Thoracic aorta (tissue), 2 donors: Measurements from ENCODE around the gene NARS2. TPM values are rescaled to one million over a fixed set of nuclear protein-coding genes. Genes with fewer than 3 reads are reported as not detected.

Experiments used
- ATAC-seq: fragments of 150-250 bp; one replicate; pipeline ENCODE4 v1.8.0; 2017; ENCODE audit warnings: low read depth; ENCODE audit not compliant: insufficient number of reproducible peaks, low FRiP score
- DNase-seq: peaks from one replicate; pipeline ENCODE4 v3.0.0-alpha.2; 2020; ENCODE audit warnings: low spot score
- H3K27ac ChIP-seq, 2 donors: fragments of 200-600 bp; sonication (generic); 1 replicate in 1 of 2; 2 replicates in 1 of 2; pipeline ENCODE4 v1.5.1; 2016; ENCODE audit warnings: mild to moderate bottlenecking in 2 of 2, moderate library complexity in 2 of 2
- H3K27me3 ChIP-seq: fragments of 200-600 bp; sonication (generic); replicated peaks from 2 replicates; pipeline ENCODE4 v1.6.0; 2016; ENCODE audit warnings: mild to moderate bottlenecking; ENCODE audit not compliant: insufficient read depth
- H3K36me3 ChIP-seq: fragments of 200-600 bp; sonication (generic); one replicate; pipeline ENCODE4 v1.5.1; 2016
- H3K4me1 ChIP-seq, 2 donors: fragments of 200-600 bp; sonication (generic); 1 replicate in 1 of 2; 2 replicates in 1 of 2; pipeline versions ENCODE4 v1.5.1 to v1.6.0; 2016; ENCODE audit warnings: low read depth in 2 of 2, mild to moderate bottlenecking in 1 of 2; ENCODE audit not compliant: control insufficient read depth in 1 of 2
- H3K4me3 ChIP-seq: fragments of 200-600 bp; sonication (generic); 2 replicates; pipeline ENCODE4 v1.5.1; 2016; ENCODE audit warnings: mild to moderate bottlenecking
- H3K9me3 ChIP-seq: fragments of 200-600 bp; sonication (generic); 2 replicates; pipeline ENCODE4 v1.5.1; 2016
- total RNA-seq, 2 donors: library from RNA; depleted of rRNA; stranded (reverse); fragments of >200 nt; gene quantifications; one replicate each; pipeline versions ENCODE4 v1.1.0 to v1.2.3, GENCODE V29; 2016
- TF ChIP-seq, protein P1 (sequence below): fragments of 200-600 bp; sonication (generic); IDR thresholded peaks from one replicate; pipeline ENCODE4 v1.5.1; 2019; ENCODE audit warnings: antibody characterized with exemption

Gene NARS2
- total RNA-seq, 2 donors from 2014 or later: 5.6 to 9.2 TPM

DNA sequence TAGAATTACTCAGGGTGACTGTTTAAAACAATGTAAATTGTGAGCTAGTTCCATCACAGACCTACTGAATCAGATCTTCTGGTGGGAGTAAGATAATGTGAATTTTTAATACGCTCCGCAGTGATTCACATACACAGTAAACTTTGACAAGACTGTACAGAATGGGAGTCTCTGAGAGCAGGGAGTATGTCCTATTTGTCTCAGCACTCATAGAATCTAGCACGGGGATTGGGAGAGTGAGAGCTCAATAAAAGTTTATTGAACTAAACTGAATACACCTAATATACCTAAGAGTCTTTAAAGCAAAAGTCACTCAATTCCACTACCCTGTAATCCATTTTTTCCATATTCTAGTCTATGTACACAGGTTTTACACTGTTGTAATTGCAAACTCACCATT, 145.9 kb downstream of the NARS2 start:
- ATAC-seq (no peak), DNase-seq (no peak)
- Histone ChIP-seq H3K4me3 (no peak overlapping the region), H3K36me3 (no peaks in the 10 kb centered on the region), H3K27ac (no peak overlapping the region), H3K9me3 (no peaks in the 10 kb centered on the region), H3K27me3 (no peaks in the 10 kb centered on the region), H3K4me1 (peaks cover 10 to 17% of the 10 kb centered on the region in 2 donors)
- TF ChIP-seq, protein P1, sequence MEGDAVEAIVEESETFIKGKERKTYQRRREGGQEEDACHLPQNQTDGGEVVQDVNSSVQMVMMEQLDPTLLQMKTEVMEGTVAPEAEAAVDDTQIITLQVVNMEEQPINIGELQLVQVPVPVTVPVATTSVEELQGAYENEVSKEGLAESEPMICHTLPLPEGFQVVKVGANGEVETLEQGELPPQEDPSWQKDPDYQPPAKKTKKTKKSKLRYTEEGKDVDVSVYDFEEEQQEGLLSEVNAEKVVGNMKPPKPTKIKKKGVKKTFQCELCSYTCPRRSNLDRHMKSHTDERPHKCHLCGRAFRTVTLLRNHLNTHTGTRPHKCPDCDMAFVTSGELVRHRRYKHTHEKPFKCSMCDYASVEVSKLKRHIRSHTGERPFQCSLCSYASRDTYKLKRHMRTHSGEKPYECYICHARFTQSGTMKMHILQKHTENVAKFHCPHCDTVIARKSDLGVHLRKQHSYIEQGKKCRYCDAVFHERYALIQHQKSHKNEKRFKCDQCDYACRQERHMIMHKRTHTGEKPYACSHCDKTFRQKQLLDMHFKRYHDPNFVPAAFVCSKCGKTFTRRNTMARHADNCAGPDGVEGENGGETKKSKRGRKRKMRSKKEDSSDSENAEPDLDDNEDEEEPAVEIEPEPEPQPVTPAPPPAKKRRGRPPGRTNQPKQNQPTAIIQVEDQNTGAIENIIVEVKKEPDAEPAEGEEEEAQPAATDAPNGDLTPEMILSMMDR: no peak

- no peak for DNase-seq
- no peak overlapping the region for H3K4me3 ChIP-seq
- H3K4me1 ChIP-seq: peaks cover 10 to 17% of the 10 kb centered on the region in 2 donors
- no peaks in the 10 kb centered on the region for H3K9me3 ChIP-seq
- TF ChIP-seq, protein P1: no peak
- no peak for ATAC-seq
- H3K27ac ChIP-seq: no peak overlapping the region
- H3K27me3 ChIP-seq: no peaks in the 10 kb centered on the region
- H3K36me3 ChIP-seq: no peaks in the 10 kb centered on the region
Measured at GRCh38 chr11:78428266-78428636, 146.4 kb downstream of the NARS2 start.

DNA sequence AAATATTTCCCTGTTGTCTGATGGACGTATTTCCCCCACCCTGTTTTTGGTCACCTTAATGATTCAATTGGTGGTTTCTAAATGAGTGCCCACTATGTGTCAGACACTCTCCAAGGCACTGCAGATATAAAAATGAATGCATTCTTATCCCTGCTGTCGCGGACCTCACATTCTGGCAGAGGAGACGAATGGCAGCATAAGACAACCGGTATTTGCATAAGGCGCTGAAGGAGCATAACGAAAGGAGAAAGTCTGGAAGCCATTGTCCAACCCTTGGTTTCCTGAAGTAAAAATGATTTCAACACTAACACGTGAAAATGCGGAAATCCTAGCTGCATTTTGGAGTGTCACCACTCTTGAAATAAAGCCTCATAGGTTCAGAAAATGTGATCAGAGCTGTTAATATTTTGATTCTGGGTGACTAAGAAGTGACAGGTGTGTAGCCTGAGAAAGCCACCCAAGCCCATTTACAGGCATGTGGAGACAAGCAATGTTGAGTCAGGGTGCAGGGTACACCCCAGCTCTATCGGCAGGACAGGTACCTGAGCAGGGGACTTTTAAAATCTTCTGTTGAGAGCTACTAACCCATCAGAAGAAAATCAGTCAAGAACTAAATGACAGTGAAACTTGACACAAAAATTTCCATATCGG, 146.9 kb downstream of the NARS2 start:
- DNase-seq (no peak), ATAC-seq (no peak)
- Histone ChIP-seq H3K9me3 (no peaks in the 10 kb centered on the region), H3K4me1 (peaks cover 10 to 17% of the 10 kb centered on the region in 2 donors), H3K27me3 (no peaks in the 10 kb centered on the region), H3K36me3 (no peaks in the 10 kb centered on the region), H3K4me3 (peak overlapping the region; percentile 10), H3K27ac (no peak overlapping the region)
- TF ChIP-seq, protein P1: no peak

DNA sequence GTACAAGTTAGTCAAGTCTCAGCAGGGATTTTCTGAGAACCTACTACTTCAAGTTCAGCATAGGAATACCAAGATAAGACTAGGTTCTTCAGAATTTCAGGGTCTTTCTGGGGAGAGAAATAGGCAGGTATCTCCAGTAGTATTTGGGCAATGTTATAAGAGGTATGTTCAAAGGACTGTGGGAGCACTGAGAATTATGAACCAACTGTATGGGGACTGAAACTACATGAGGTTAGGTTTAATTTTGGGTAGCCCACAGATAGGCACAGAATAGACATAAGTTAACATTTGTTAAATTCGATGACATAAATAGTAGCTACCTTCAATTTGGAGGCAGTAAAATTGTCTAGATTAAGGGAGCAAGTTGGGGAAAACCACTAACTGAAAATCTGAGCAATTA, 147.8 kb downstream of the NARS2 start:
- H3K27ac ChIP-seq: no peak overlapping the region

DNA sequence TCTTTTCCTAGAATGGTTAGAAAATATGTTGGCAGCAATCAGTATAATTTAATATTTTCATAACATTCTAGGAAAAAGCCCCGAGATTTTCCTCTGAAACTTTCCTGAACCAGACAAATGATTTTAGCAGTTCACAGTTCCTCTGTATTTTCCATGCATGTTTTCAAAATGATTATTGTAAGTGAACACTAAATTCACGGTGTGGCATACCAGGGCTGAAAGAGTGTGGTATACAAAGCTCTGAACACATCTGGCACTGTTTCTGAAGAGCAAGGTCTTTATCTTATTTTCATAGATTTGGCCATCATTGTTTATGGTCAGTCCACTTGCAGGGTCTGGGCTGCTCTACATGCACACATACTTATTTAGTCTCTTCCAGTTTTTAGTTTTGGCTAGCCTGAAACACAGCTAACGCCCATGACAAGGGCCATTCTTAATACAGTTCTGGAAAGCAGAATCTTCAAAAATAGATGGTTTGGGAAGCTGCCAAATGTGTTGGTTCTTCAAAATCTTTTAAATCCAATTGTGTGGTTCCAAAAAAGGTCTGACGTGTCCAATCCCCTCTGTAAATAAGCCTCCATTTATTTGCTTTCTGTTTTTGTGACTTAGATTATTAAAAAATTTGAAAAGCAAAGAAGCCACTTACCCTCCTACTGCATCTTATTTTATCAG, 149.1 kb downstream of the NARS2 start:
- TF ChIP-seq, protein P1: no peak
- Histone ChIP-seq H3K27me3 (no peaks in the 10 kb centered on the region), H3K9me3 (no peaks in the 10 kb centered on the region), H3K4me3 (peak overlapping the region; percentile 7), H3K36me3 (no peaks in the 10 kb centered on the region), H3K27ac (peak overlapping the region in 1 of 2 donors; percentile 31), H3K4me1 (peaks cover 12 to 22% of the 10 kb centered on the region in 2 donors)
- ATAC-seq (no peak), DNase-seq (no peak)

More for the DNA sequence above, 147.8 kb downstream of the NARS2 start:
- Histone ChIP-seq H3K27me3 (no peaks in the 10 kb centered on the region), H3K9me3 (no peaks in the 10 kb centered on the region), H3K4me3 (no peak overlapping the region), H3K36me3 (no peaks in the 10 kb centered on the region), H3K4me1 (peaks cover 10 to 17% of the 10 kb centered on the region in 2 donors)
- ATAC-seq: no peak
- TF ChIP-seq, protein P1: no peak
- no peak for DNase-seq
